ENCODE results near the gene MEIOC.

The MEIOC gene

DNA sequence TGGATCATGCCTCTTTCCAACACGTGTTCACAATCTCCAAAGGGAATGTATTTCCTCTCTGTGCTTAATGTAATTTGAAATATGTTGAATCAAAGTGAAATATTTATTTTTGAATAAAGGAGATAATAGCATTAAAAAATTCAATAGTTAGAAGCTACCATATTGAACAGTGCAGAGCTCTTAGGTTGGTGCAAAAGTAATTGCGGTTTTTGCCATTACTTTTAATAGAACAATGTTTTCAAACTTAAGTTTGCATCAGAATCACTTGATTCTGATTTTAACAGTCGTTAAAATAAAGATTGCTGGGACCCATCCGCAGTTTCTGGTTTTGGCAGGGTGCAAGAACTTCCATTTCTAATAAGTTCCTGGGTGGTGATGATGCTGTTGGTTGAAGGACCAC lies 10.0 kb upstream of the MEIOC start:
- ChIA-PET CTCF (no interaction called here), POLR2A (ENCODE audit: low non-redundant PET) (no interaction called here)
- DNase-seq (ENCODE audit: low spot score), result no peak
- TF ChIP-seq, protein P1, sequence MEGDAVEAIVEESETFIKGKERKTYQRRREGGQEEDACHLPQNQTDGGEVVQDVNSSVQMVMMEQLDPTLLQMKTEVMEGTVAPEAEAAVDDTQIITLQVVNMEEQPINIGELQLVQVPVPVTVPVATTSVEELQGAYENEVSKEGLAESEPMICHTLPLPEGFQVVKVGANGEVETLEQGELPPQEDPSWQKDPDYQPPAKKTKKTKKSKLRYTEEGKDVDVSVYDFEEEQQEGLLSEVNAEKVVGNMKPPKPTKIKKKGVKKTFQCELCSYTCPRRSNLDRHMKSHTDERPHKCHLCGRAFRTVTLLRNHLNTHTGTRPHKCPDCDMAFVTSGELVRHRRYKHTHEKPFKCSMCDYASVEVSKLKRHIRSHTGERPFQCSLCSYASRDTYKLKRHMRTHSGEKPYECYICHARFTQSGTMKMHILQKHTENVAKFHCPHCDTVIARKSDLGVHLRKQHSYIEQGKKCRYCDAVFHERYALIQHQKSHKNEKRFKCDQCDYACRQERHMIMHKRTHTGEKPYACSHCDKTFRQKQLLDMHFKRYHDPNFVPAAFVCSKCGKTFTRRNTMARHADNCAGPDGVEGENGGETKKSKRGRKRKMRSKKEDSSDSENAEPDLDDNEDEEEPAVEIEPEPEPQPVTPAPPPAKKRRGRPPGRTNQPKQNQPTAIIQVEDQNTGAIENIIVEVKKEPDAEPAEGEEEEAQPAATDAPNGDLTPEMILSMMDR (conservative IDR thresholded peaks at IDR 0.05; ENCODE audit: low read depth), result no peak
- H3K27ac ChIP-seq, result no peak overlapping the region

DNA sequence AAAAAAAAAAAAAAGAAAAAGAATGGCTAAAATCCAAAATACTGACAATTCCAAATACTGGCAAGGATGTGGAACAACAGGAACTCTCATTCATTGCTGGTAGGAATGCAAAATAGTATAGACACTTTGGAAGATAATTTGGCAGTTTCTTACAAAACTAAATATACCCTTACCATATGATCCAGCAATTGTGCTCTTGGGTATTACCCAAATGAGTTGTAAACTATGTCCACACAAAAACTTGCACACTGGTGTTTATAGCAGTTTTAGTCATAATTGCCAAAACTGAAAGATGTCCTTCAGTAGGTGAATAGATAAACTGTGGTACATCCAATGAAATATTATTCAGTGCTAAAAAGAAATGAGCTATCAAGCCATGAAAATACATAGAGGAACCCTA lies 8.5 kb upstream of the MEIOC start:
- ChIA-PET CTCF (interaction anchor here (0.6 kb wide), 1 partner anchor 667 kb away, joined by 6 read pairs; no protein-coding TSS in a partner anchor), POLR2A (ENCODE audit: low non-redundant PET) (no interaction called here)
- no peak for DNase-seq (ENCODE audit: low spot score)
- H3K27ac ChIP-seq, result no peak overlapping the region
- TF ChIP-seq, protein P1 (conservative IDR thresholded peaks at IDR 0.05; ENCODE audit: low read depth), result no peak

DNA sequence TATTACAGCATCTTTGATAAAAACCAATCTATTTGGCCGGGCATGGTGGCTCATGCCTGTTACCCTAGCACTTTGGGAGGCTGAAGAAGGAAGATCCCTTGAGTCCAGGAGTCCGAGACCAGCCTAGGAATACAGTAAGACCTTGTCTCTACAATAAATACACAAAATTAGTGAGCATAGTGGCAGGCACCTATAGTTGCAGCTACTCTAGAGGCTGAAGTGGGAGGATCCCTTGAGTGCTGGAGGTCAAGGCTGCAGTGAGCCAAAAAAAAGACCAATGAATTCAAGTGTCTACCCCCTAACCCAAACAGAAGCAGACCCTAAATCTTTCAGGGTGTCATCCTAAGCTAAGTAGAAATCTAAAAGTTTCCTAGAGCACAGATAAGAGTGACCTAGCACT lies 7.3 kb upstream of the MEIOC start:
- CTCF ChIA-PET, result no interaction called here
- DNase-seq (ENCODE audit: low spot score), result no peak
- H3K27ac ChIP-seq, result no peak overlapping the region
- TF ChIP-seq, protein P1 (conservative IDR thresholded peaks at IDR 0.05; ENCODE audit: low read depth), result no peak
- POLR2A ChIA-PET (ENCODE audit: low non-redundant PET), result no interaction called here

DNA sequence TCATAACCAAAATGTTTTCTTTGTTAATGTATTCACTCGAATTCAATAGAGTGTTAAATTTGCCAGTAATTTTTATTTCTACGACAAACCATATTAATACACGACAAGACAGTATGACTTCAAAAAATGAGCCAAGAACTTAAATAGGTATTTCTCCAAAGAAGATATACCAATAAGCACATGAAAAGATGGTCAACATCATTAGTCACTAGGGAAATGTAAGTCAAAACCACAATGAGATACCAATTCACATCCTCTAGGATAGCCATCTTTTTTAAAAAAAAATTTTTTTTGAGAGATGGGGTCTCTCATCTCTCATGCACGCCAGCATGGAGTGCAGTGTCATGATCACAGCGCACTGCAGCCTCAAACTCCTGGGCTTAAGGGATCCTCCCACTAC lies 5.0 kb upstream of the MEIOC start:
- no peak overlapping the region for H3K27ac ChIP-seq
- TF ChIP-seq, protein P1 (conservative IDR thresholded peaks at IDR 0.05; ENCODE audit: low read depth), result no peak
- ChIA-PET CTCF (no interaction called here), POLR2A (ENCODE audit: low non-redundant PET) (no interaction called here)
- no peak for DNase-seq (ENCODE audit: low spot score)

DNA sequence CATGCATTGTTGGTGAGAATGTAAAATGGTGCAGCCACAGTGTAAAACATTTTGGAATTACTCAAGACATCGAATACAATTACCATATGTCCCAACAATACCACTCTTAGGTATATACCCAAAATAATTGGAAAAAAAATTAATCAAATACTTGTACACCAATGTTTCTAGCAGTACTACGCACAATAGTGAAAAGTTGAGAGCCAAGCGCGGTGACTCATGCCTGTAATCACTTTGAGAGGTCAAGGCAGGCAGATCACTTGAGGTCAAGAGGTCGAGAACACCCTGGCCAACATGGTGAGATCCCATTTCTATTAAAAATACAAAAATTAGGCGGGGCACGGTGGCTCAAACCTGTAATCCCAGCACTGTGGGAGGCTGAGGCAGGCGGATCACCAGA lies 3.5 kb upstream of the MEIOC start:
- CTCF ChIA-PET, result no interaction called here
- TF ChIP-seq, protein P1 (conservative IDR thresholded peaks at IDR 0.05; ENCODE audit: low read depth), result no peak
- DNase-seq (ENCODE audit: low spot score), result no peak
- POLR2A ChIA-PET (ENCODE audit: low non-redundant PET), result no interaction called here
- H3K27ac ChIP-seq, result no peak overlapping the region

DNA sequence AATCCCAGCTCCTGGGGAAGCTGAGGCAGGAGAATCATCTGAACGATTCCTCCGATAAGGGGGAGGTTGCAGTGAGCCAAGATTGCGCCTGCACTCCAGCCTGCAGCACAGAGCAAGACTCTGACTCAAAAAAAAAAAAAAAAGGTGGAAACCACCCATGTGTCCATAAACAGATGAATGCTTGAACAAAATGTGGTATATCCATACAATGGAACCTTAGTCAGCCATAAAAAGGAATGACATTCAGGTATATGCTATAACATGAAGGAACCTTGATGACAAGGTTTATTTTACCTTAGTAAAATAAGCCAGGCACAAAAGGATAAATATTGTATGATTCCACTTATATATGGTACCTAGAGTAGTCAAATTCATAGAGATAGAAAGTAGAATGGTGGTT lies 2.9 kb upstream of the MEIOC start:
- TF ChIP-seq, protein P1 (conservative IDR thresholded peaks at IDR 0.05; ENCODE audit: low read depth), result no peak
- DNase-seq (ENCODE audit: low spot score), result no peak
- POLR2A ChIA-PET (ENCODE audit: low non-redundant PET), result no interaction called here
- CTCF ChIA-PET, result interaction anchor here (0.5 to 0.7 kb wide), 3 partner anchors 12 to 282 kb away, joined by 3 to 8 read pairs (median 3); no protein-coding TSS in a partner anchor
- H3K27ac ChIP-seq, result no peak overlapping the region

DNA sequence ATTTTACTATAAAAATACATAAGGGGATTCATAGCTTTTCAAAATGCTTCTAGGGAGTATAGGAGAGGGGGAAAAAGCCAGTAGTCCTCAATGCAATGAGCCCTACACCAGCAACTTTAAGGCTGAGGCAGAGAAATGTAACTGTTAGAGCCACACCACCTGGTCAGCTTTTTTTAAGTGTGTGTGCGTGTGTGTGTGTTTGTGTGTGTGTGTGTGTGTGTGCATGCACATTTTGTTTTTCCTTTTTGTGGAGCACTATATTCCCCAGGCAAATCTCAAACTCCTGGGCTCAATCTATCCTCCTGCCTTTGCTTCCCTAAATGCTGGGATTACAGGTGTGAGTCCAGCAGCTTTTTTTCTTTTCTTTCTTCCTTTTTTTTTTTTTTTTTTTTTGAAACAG lies 2.3 kb upstream of the MEIOC start:
- ChIA-PET POLR2A (ENCODE audit: low non-redundant PET) (no interaction called here), CTCF (interaction anchor here (0.5 to 0.7 kb wide), 2 partner anchors 12 to 17 kb away, joined by 3 read pairs; no protein-coding TSS in a partner anchor)
- H3K27ac ChIP-seq, result no peak overlapping the region
- TF ChIP-seq, protein P1 (conservative IDR thresholded peaks at IDR 0.05; ENCODE audit: low read depth), result no peak
- no peak for DNase-seq (ENCODE audit: low spot score)

Measured in RWPE1 (cell line).